GM21515 (cell line): ENCODE data around the gene NSD1.
"Not testable (repeated sequence)": the region's sequence is repeated elsewhere in the genome, so short reads cannot be mapped to it uniquely, and the experiment has no call there.

Experiments used
- ATAC-seq: cut with Tn5 transposase; IDR thresholded peaks from one replicate; pipeline ENCODE4 v1.9.1; 2021; ENCODE audit not compliant: unreplicated experiment

Gene NSD1

GRCh38 chr5:177325868-177326381 is 192.4 kb downstream of the NSD1 start:
- ATAC-seq: no peak

GRCh38 chr5:177327539-177328522 is 194.3 kb downstream of the NSD1 start:
- ATAC-seq: no peak

GRCh38 chr5:177328545-177329231 is 195.1 kb downstream of the NSD1 start:
- ATAC-seq: no peak

DNA sequence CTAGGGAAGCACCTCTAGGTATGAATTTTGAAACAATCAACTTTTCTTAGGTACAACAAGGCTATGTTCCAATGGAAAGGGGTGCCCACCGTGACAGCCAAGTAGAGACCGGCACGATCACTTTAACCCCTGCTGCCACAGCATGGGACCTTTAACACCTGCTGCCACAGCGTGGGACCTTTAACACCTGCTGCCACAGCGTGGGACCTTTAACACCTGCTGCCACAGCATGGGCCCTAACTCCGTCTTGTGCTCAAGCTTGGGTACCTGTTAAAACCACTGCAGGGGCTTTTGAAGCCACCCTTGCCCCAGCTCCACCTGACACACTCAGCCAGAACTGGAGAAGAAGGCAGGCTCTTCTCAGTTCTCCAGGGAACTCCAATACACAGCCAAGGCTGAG is 196.3 kb downstream of the NSD1 start:
- ATAC-seq: no peak

GRCh38 chr5:177330991-177331842 is 197.6 kb downstream of the NSD1 start:
- no peak for ATAC-seq

DNA sequence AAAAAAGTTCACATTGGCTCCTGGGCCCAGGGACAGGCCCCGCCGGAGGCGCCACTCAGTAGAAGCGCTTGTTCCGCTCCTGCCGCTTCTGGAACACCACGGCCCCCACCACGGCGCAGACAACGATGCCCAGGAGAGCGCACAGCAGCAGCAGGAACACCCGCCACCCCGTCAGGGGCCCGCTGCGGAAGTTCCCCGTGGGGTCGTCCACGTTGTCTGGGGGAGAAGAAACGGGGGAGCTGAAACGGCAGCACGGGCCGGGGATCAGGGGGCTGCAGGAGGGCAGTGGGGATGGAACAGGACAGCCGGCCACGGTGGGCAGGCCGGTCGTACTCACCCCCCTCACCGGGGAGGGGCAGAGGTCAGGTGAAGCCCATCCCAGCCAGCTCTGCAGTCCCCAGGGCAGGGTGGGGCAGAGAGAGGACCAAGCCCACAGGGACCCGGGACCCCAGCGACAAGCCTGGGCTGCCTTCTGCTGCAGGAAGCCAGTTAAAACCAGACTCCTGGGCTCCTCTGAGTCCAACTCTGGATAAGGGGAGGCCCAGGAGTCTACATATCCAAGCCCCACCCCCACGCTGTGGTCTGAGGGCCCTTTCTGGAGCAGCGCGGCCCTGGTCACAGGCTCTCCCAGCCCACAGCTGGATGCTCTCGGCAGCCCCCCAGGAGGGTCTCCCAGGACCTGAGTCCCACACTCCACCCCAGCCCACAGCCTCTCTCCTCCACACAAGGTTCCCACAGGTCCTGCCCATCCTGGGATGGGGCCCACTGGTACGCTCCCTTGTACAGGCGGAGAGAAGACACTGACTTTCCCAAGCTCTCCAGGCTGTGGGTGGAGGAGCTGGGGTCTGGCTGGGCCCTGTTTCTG is 198.7 kb downstream of the NSD1 start:
- ATAC-seq: no peak

DNA sequence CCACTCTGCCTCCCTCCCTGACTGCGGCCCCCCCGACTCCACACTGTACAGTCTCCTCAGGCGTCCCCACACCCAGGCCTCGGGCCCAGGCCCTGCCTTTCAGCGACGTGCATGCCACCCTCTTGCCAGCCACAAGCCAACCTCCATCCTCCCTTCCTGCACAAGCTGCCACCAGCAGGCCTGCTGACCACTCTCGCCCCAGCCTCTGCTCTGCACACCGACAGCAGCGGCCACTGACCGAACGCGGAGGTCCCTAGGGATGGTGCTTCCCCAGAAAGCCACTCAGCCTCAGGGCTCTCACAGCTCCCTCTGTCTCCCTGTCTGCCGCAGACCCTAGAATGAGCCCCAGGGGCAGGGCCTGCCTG is 199.3 kb downstream of the NSD1 start:
- no peak for ATAC-seq

- no peak for ATAC-seq
Observed at GRCh38 chr5:177333420-177334154, 200.0 kb downstream of the NSD1 start.

DNA sequence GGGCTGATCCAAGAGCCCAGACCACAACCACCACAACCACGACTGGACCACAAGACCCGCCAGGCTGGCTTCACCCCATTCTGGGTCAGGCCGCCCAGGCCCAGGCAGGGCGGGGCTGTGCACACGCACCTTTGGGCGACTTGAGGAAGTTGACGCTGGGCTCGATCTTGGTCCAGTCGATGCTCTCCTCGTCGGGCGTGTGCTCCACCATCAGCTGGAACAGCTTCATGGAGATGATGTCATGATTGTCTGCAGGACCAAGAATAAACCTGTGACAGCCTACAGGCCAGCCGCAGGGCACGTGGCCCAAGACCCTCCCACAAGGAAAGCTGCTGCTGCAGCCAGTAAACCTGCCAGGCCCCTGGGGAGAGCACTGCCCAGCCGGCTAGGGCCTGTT is 200.6 kb downstream of the NSD1 start:
- no peak for ATAC-seq

DNA sequence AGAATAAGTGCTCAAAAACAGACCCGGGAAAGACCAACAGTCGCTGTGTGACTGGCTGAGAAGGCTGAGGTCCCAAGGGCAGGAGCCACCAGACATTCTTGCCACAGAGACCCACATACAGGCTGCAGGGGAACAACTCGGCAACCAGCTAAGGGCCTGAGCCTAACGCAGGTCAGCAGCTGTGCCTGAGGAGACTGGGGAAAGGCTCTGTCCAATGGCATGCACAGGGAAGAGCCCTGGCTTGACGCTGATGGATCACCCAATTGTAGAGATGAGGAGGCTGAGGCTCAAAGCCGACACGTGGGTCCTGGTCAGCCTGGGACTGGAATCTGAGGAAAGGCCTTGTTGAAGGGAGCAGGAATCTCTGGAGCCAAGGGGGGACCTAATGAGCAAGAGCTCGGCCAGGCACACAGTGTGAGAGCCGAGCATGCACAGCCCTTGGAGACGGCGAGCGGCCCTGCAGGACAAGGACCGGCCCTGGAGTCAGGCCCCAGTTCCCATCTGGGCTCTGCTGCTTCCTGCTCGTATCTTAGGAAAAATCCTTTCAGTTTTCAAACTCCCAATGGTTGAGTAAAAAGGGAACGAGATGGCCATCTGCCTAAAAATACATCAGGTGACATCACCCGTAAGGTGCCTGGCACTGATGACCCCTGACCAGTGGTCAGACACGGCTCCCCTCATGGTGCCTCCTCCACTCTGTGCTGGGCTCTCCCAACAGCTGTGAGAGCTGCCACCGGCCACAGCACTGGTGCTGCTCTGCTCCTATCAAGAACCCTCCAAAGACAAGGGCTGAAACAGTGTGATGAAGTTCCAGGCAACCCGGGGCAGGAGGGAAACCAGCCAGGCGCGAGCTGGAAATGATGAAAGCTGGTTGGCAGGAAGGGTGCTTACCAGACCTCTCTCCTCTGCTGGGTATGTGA is 201.5 kb downstream of the NSD1 start:
- no peak for ATAC-seq

DNA sequence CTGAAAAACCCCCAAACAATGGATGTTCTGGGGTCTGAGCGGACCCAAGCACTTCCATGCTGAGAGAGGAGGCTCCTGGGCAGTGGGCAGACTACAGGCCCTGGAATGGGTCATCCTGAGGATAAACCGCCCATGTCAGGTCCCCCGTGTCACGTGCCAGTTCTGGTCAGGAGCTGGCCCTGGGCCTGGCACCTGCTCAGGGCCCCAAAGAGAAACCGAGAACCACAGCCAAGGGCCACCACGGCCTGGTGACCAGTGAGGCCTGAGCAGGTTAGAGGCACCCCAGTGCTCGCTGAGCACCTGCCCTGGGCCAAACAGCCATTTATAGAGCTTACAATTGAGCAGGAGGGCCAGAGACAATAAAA is 202.1 kb downstream of the NSD1 start:
- ATAC-seq: no peak

DNA sequence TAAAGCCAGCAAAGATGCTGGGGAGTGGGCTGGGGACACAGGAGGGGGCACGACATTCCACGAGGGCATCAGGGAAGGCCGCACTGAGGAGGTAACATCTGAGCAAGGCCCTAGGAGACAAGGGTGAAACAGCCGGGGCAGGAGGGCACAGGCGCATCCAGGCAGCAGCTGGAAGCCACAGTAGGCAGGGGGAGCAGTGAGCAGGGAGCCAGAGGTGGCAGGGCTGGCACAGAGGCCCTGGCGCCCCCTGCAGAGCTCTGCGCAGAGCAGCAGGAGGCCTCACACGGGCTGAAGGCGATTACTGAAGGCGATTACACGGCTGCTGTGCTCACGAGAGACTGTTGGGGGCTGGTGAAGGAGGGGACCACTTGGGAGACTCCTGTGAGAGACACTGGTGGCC is 202.5 kb downstream of the NSD1 start:
- ATAC-seq: no peak

DNA sequence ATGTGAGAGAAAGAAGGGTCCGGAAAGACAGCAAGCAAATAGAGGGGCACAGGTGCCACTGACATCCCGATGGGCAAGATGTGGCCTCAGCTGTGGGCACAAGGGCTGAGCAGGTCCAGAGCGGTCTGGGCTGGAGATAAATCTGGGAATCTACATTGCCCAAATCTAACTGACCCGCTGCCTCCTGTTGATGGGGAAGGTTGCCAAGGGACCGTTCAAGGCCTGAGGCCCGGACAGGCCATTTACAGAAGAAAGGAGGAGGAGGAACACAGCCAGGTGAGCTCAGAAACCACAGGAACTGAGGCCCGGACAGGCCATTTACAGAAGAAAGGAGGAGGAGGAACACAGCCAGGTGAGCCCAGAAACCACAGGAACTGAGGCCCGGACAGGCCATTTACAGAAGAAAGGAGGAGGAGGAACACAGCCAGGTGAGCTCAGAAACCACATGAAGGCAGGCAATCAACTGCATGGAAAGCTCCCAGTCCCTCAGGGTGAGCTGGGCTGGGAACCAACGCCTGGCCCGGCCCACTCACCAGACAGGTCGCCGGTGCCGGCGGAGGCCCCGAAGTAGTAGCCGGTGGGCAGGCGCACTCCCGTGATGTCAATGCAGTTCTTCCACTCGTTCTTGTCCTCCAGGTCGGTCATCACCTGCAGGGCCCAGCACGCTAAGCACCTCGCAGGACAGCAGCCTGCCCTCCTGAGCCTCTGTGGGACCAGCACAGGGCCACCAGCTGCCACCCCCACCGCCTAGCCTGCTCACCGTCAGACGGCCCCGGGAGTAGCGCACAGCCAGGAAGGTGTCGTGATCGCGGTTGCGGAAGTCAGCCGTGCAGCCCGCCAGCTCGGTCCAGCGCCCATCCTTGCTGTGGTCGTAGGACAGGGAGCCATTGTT is 203.3 kb downstream of the NSD1 start:
- ATAC-seq: no peak

DNA sequence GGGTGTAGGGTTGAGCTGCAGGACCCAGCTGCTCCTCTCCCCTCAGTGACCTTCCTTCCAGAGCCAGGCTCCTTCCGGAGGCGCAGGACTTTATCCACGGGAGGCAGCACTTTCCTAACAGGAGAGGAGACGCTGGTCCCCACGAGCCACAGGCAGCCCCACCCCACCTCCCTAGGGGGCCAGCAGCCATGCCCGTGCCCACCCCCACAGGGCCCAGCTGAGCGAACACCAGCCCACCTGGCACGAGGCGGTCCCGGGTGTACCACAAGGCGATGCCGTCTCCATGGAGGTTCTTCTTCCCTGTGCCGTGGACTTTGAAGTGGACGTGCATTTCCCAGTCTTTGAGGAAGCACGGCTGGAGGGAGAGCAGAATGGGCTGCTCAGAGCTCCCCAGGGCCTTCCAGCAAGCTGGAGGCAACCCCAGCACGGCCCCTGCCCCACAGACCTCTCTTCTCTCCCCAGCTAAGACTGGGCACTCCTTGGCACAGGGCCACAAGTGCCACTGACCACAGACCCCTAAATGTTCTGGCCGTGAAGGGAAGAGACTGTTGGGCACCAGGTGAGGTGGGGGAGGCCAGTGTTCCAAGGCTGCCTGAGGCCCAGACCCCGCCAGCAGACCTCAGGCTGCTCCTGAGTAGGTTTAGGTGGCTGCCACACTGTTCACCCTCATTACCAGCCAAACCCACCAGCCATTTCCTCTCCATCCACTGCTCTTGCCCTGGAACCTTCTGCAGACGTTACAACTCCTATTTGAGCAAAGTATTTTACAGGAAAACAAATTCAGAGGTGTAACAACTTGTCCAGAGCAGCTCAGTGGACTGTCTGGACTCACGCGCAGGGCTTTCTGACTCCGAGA is 204.9 kb downstream of the NSD1 start:
- no peak for ATAC-seq

DNA sequence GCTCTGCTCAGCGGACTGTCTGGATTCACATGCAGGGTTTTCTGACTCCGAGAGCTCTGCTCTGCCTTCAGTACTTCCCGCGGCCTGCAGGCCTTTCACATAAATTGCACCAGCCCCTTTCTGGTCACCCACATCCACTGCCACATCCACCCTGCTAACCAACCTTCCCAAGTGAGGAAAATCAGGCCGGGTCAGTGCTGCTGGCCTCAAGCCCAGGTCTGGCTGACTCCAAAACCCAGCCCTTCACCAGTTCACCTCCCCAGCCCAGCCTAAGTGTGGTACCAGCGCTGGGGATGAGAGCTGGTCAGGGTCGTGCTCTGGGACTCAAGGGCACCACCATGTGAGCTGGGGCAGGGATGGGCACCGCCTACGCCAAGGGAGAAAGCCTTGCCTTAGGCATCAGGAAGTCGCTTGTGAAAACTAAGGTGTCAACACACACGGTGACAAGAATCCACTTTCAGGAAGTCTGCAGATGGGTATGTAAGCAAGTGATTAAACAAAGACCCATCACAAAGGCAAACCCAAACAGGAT is 205.6 kb downstream of the NSD1 start:
- ATAC-seq: no peak

DNA sequence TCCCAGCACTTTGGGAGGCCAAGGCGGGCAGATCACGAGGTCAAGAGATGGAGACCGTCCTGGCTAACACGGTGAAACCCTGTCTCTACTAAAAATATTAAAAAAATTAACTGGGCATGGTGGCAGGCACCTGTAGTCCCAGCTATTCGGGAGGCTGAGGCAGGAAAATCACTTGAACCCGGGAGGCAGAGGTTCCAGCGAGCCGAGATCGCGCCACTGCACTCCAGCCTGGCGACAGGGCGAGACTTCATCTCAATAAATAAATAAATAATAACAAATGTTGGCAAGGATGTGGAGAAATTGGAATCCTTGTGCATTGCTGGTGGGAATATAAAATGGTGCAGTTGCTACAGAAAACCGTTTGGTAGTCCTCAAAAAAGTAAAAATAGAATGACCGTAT is 209.4 kb downstream of the NSD1 start:
- not testable (repeated sequence) for ATAC-seq
